GM12891 (cell line): ENCODE data around the gene PCDHA1.

Experiments used
- DNase-seq: peaks from one replicate; pipeline ENCODE4 v3.0.0; 2011; ENCODE audit warnings: low spot score; ENCODE audit not compliant: insufficient read length
- FAIRE-seq: peaks from 2 replicates; lab custom pipeline; 2011; peaks lifted over from hg19 to GRCh38; lab: Jason Lieb, UNC
- PAX5 ChIP-seq: IDR thresholded peaks from 2 replicates; pipeline ENCODE4 v1.6.1; 2011; ENCODE audit warnings: low read length, moderate library complexity, mild to moderate bottlenecking; ENCODE audit not compliant: insufficient read depth, severe bottlenecking
- POLR2A ChIP-seq: IDR thresholded peaks from 2 replicates; pipeline ENCODE4 v1.6.1; 2011; ENCODE audit warnings: low read depth, low read length, control low read depth
- POLR2AphosphoS5 ChIP-seq: IDR thresholded peaks from 2 replicates; pipeline ENCODE4 v1.6.1; 2011; ENCODE audit warnings: low read depth, low read length, control low read depth
- POU2F2 ChIP-seq: IDR thresholded peaks from 2 replicates; pipeline ENCODE4 v1.6.1; 2011; ENCODE audit warnings: low read depth, mild to moderate bottlenecking, control low read depth, low read length, moderate library complexity
- SPI1 ChIP-seq: IDR thresholded peaks from 2 replicates; pipeline ENCODE4 v1.6.1; 2011; ENCODE audit warnings: low read depth, low read length, control low read depth
- TAF1 ChIP-seq: IDR thresholded peaks from 2 replicates; pipeline ENCODE4 v1.6.1; 2011; ENCODE audit warnings: low read depth, low read length, control low read depth

The PCDHA1 gene

DNA sequence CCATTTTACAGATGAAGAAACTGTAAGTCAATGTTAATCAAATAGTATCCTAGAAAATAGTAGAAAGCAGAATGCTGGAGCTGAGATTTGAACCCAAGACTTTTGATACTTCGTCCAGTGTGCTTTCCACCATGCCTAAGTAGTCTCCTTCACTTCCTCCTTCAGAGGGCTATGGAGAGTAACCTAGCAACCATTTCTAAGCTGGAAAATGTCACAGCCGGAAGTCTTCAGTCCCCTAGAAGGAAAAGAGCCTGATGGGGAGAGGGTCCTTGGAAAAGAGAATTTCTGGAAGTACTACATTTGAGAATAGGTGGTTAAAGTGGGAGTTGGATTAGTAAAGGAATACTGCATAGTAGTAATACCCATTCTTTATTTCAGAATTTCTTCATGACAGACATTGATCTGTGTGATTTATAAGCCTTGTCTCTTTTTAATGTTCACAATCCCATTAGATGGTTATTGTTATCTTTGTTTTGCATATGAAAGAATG is 213.0 kb downstream of the PCDHA1 start:
- no peak for DNase-seq
- no peak for FAIRE-seq
- no peak for TF ChIP-seq POLR2A
- no peak for TF ChIP-seq TAF1
- TF ChIP-seq POU2F2, result no peak
- TF ChIP-seq PAX5, result no peak
- no peak for TF ChIP-seq SPI1
- TF ChIP-seq POLR2AphosphoS5, result no peak

DNA sequence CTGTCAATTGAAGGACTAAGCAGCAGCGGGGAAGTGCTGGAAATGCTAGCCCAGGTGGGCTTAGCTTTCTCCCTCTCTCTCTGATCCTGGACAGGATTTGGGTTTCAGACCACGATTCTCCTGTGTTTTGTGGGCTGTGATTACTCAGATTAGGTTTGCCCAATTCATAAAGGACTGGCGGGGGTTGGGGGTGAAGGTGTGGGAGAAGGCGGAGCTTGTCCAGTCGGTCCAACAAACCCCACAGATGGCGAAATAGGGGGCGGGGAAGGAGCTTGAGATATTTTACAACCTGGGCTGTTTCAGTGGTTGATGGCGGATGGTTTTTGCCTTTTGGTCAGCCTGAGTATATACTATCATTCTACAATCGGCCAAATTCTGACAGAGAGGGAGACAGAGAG is 215.5 kb downstream of the PCDHA1 start:
- DNase-seq (no peak), FAIRE-seq (no peak)
- TF ChIP-seq PAX5 (no peak), POLR2A (no peak), SPI1 (no peak), POU2F2 (no peak), TAF1 (no peak), POLR2AphosphoS5 (no peak)

DNA sequence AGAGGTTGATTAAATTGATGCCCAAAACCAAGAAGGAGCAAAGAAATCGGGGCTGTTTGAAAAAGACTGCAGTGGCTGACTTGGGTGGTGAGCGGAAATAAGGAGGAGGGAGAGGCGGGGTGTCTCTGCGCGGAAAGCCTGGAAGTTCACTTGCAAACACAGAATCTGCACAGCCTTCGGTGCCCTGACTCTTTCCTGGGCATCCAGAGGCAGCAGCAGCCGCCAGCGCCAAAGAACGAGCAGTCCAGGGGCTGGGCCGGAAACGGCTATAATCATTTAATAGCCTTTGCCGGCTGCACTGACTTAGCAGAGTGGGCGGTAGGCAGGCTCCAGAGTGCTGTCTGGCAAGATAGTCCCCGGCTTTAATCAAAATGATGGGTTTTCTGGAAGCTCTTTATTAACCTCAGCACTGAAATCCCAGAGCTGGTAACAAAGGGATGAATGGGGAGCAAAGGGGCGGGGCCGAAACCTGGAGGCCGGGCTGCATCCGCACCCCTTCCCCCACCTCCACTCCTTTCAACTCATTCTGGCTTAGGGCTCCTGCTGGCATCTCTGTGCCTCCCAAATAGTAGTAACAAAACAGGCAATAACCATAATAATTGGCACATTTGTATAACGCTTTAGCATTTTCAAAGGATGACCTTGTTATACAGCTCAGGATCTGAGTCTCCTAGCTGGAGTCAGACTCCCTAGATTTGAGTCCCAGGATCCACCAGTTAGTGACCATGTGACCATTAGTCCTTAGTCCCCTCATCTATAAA is 216.1 kb downstream of the PCDHA1 start:
- TF ChIP-seq POLR2A (no peak), POU2F2 (no peak), SPI1 (no peak)
- DNase-seq (no peak), FAIRE-seq (no peak)

DNA sequence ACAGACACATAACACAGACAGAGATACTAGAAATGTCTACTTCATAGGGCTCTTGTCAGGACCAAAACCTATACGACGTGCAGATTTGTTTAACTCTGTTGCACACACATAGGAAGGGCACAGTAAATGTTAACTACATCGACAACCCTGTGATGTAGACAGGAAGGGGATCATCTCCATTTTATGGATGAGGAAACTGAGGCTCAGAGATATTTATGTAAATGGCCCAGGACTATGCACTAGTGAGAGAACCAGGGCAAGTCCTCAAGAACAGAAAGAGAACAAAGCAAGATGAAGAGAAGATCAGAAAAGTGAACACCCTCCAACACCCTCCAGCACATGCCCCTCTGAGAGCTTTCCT is 216.6 kb downstream of the PCDHA1 start:
- DNase-seq, result no peak
- no peak for FAIRE-seq
- no peak for TF ChIP-seq POLR2A

DNA sequence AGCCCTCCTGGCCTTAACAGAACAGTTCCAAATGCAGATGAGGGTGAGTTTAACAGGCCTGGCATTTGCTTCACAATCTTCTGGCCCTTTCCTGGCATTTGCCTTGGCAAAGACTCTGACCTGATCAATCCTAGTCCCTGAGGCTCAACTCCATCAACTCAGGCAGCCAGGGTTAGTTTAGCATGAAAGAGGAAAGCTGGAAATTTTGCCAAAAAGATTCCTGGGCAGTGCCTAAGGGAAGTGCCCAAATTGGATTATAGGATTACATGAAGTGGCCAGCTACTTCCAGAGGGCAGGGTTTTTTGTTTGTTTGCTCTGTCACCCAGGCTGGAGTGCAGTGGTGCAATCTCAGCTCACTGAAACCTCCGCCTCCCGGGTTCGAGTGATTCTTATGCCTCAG is 217.1 kb downstream of the PCDHA1 start:
- FAIRE-seq (no peak), DNase-seq (no peak)
- TF ChIP-seq POU2F2 (no peak), SPI1 (no peak), PAX5 (no peak), TAF1 (no peak), POLR2A (no peak), POLR2AphosphoS5 (no peak)

DNA sequence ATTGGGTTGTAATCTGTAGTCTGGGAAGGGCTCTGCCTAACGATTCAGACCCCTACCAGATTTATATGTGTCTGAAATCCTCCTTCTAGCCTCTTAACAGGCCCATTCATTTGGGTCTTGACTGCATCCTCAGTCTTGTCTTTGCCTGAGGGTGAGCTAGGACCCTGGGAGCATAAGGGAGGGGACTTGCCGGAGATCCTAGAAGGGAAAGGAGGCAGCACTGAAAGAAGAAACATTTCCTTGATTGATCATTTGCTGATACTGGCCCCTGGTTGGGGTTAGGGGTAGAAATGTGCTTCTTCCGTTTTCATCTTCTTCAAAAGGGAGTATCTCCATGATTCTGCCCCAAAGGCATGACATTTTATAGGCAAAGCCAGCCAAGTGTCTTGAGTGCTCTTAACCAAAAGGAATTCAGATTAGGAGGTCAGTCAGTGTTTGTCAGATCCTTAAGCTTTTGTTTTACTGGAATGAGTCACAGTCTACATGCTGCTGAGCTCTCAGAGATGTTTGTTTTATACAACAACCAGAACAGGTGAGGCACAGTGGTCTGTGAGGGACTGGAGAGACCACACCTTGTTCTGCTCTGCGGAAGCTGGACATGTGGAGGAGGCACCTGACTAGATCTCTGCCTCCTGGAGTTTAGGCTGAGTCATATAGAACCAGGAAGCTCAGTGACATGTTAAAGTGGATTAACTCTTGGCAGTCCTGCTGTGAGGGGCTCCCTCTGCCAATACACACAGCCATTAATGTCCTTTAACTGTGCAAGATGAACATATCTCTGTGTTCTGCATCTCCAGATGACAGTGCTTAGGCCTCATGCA is 218.1 kb downstream of the PCDHA1 start:
- no peak for TF ChIP-seq POU2F2
- no peak for TF ChIP-seq POLR2A
- TF ChIP-seq TAF1, result no peak
- TF ChIP-seq POLR2AphosphoS5, result no peak
- no peak for TF ChIP-seq SPI1
- no peak for TF ChIP-seq PAX5
- no peak for FAIRE-seq
- no peak for DNase-seq

DNA sequence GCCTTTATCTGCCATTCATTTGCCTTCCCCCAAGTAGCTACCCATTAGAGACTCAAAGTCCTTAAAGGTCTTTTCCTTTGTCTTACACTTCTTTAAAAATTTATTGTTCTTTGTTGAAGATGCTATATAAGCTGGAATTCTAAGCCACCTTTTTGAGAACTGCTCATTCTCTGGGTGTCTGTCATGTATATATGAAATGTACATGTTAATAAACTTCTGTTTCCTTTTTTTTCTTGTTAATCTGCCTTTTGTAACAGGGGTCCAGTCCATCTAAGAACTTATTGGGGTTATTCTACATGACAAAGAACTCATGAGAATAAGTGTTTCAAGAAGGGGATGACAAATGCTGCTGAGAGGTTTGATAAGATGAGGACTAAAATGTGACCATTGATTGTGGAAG is 221.9 kb downstream of the PCDHA1 start:
- no peak for DNase-seq
- TF ChIP-seq PAX5, result no peak
- FAIRE-seq, result no peak

DNA sequence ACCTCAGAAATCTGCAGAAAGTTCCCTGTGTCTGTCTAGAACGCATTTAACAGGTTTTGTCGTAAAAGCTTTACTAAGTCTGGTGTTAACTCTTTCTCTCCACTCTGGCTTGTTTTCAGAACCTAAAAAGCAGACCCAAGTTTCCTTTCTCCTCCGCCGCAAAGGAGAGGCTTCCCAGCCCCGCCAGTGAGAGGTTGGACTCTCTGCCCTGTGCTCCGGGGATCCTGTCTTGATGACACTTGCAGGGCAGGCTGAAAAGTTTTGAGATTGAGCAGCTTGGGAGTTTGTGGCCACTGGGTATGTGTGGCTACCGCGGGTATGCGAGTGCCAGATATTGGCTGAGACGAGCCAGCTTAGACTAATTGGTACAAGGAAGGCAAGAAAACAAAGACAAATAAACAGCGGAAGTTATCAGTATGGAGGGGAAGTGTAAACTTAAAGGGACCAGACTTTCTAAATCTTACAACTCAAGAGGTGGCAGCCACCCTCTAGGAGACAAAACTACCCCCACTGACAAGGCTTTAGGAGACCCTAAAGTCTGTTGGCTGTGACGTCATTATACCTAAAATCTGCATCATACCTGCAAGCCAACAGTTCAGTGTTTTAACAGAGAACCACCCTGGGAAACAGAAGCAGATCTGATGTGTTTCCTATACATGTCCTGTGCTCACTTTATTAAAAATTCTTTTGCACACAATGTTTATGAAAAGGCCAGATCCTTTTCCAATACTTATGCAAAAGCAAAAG is 224.3 kb downstream of the PCDHA1 start:
- TF ChIP-seq POU2F2, result no peak
- no peak for TF ChIP-seq TAF1
- DNase-seq, result no peak
- FAIRE-seq, result no peak

DNA sequence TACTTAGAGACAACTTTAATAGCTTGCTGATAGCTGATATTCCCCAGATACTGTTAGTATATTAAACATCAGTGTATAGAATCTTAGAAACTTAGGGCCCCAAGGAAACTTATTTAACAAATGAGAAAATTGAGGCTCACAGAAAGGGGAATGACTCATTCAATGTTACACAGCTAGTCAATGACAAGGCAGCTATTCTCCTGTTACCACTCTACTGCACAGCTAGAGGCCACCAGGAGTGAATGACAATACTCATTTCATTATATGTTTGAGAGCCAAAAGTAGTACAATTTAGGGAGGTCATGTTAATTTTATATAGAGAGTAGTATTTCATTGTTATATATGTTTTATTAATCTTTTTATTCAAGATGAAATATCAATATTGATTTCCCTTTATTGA is 232.0 kb downstream of the PCDHA1 start:
- no peak for FAIRE-seq
- TF ChIP-seq POLR2AphosphoS5 (no peak), SPI1 (no peak), POU2F2 (no peak), PAX5 (no peak), TAF1 (no peak), POLR2A (no peak)
- no peak for DNase-seq
